Karpas-422 (cell line): ENCODE results near the gene HLA-DPA1. TPM values are rescaled to one million over a fixed set of nuclear protein-coding genes. Genes with fewer than 3 reads are reported as not detected.

Experiments
- DNase-seq: peaks from one replicate; pipeline ENCODE4 v3.0.0-alpha.2; 2015
- H2AFZ ChIP-seq: fragments of 200-600 bp; sonication (generic); 2 replicates; pipeline ENCODE4 v1.6.1; 2014; ENCODE audit warnings: antibody characterized with exemption, low read length, mixed read lengths
- H3K27ac ChIP-seq: fragments of 200-600 bp; sonication (generic); 2 replicates; pipeline ENCODE4 v1.5.1; 2014; ENCODE audit warnings: mild to moderate bottlenecking, low read length, moderate library complexity
- H3K27me3 ChIP-seq: fragments of 200-600 bp; sonication (generic); 2 replicates; pipeline ENCODE4 v1.6.1; 2014; ENCODE audit warnings: low read length, mixed read lengths
- H3K36me3 ChIP-seq: fragments of 200-600 bp; sonication (generic); 2 replicates; pipeline ENCODE4 v1.6.1; 2014; ENCODE audit warnings: low read length, mixed read lengths; ENCODE audit not compliant: insufficient read depth
- H3K4me1 ChIP-seq: fragments of 200-600 bp; sonication (generic); 2 replicates; pipeline ENCODE4 v1.6.1; 2014; ENCODE audit warnings: mild to moderate bottlenecking, low read length, mixed read lengths
- H3K4me2 ChIP-seq: fragments of 200-600 bp; sonication (generic); 2 replicates; pipeline ENCODE4 v1.6.1; 2014; ENCODE audit warnings: low read length, low read depth, mild to moderate bottlenecking; ENCODE audit not compliant: poor library complexity, severe bottlenecking
- H3K4me3 ChIP-seq: fragments of 200-600 bp; sonication (generic); 2 replicates; pipeline ENCODE4 v1.5.1; 2014; ENCODE audit warnings: mild to moderate bottlenecking, antibody characterized with exemption, low read length, mixed read lengths
- H3K79me2 ChIP-seq: fragments of 200-600 bp; sonication (generic); 2 replicates; pipeline ENCODE4 v1.6.1; 2014; ENCODE audit warnings: mild to moderate bottlenecking, low read length, mixed read lengths
- H3K9ac ChIP-seq: fragments of 200-600 bp; sonication (generic); 2 replicates; pipeline ENCODE4 v1.6.0; 2014; ENCODE audit warnings: low read length
- H3K9me2 ChIP-seq: fragments of 200-600 bp; sonication (generic), shearing (Covaris generic); replicated peaks from 2 replicates; pipeline ENCODE4 v1.6.0; 2014; ENCODE audit warnings: mild to moderate bottlenecking, low read length, moderate library complexity; ENCODE audit not compliant: insufficient read depth
- H3K9me3 ChIP-seq: fragments of 300-700, 200-600 bp; sonication (generic); 2 replicates; pipeline ENCODE4 v1.6.1; 2014; ENCODE audit warnings: low read length, mixed read lengths
- H4K20me1 ChIP-seq: fragments of 200-600 bp; sonication (generic); 2 replicates; pipeline ENCODE4 v1.6.1; 2014; ENCODE audit warnings: mild to moderate bottlenecking, antibody characterized with exemption, low read length, low read depth; ENCODE audit not compliant: insufficient read depth
- total RNA-seq: library from RNA; depleted of rRNA; stranded (reverse); fragments of >200 nt; shearing (Covaris generic); gene quantifications from 2 replicates; pipeline ENCODE4 v1.2.3, GENCODE V29; 2014; ENCODE audit warnings: low replicate concordance

HLA-DPA1 gene
- total RNA-seq, 1 experiment from 2014 or later: 780 TPM

DNA sequence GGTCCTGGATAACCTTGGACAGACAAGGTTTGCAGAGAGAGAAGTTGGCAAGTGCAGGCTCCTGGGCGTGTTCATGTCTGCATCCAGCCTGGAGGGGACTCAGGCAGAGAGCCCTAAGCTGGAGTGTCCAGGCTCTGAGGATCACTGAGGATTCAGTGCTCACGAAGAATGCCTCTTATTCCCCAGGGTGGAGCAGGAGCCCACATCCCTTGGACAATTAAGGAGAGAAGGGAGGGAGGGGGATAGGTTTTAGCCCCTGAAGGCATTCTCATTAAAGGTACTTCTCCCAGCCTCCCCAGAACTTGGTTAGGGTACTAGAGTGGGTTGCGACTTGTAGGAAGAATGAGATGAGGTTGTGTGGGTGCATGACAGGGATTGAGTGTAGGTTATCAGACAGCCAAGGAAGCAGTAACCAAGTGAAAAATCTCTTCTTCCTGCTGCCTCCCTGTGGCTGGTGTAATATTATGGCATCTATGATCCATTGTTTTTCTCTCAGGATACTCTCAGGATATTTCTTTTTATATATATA, 3.0 kb upstream of the HLA-DPA1 start:
- peak overlapping the region; percentile 79 for H3K4me3 ChIP-seq
- H3K27me3 ChIP-seq: no peaks in the 10 kb centered on the region
- DNase-seq: no peak
- peaks cover 53% of the 10 kb centered on the region for H3K4me1 ChIP-seq
- H4K20me1 ChIP-seq: no peaks in the 10 kb centered on the region; the same call in 1 of the 2 replicates
- H3K9ac ChIP-seq: peak overlapping the region; percentile 82
- no peaks in the 10 kb centered on the region for H3K9me2 ChIP-seq
- H3K9me3 ChIP-seq: no peaks in the 10 kb centered on the region
- H2AFZ ChIP-seq: peak overlapping the region; percentile 46; the same call in 1 of the 2 replicates
- H3K27ac ChIP-seq: peak overlapping the region; percentile 85
- 0 out of 2 replicates have a peak, but pooled peaks cover 1% of the 10 kb centered on the region for H3K36me3 ChIP-seq
- peaks cover 50% of the 10 kb centered on the region for H3K79me2 ChIP-seq
- peak overlapping the region; percentile 95 for H3K4me2 ChIP-seq

DNA sequence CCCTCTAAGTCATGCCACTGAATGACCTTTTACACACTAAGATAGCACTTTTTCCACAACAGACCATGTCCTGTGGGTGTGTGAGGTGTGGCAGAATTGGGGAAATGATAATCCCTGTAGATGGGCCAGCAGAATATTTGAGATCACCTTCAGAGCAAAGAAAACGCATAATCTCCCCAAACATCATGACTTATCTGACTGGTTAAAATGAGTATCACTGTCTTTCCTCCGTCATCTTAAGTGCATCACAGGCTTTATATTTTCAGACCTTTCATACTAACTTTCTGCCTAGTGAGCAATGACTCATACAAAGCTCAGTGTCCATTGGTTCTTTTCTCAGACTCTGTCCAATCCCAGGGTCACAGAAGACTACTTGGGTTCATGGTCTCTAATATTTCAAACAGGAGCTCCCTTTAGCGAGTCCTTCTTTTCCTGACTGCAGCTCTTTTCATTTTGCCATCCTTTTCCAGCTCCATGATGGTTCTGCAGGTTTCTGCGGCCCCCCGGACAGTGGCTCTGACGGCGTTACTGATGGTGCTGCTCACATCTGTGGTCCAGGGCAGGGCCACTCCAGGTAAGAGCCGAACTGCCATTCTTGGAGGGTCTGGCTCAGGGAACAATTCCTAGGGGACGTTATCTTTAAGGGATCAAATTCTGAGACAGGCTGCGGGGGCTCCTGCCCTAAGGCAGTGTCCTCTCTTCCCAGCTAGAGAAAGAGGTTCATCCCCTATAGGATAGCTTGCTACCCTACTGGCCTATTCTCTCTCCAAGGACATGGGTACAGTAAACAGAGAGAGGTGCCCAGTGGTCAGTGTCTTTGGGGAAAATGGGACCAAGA, 2.3 kb upstream of the HLA-DPA1 start, which contains the start of gene HLA-DPB1:
TSS of gene HLA-DPB1 (plus strand) at position 423 of the 838 bp plus-strand sequence. CDS start at position 475, 52 bp downstream.
- Histone ChIP-seq H3K36me3 (0 out of 2 replicates have a peak, but pooled peaks cover 8% of the 10 kb centered on the region), H3K4me2 (peak within 1 kb of the TSS; percentile 95)

DNA sequence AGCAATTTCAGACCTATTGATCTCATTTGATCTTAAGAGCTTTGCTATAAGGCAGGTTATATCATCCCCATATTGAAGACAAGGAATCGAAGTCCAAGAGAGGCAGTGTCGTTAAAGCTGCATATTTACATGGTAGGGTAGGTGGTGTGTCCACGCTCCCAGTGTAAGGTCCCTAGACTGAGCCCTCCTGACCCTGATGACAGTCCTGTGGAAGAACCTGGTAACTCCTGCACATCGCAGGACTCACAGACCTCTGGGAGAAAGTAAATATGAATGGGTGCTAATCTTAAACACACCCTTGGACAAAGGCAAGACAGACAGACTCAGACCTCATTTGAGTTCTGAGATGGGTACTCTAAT, 1.7 kb upstream of the HLA-DPA1 start:
- peak; percentile 53 for DNase-seq
- Histone ChIP-seq H3K4me2 (peak overlapping the region; percentile 95), H3K79me2 (peaks cover 63% of the 10 kb centered on the region)

More for the DNA sequence above, 2.3 kb upstream of the HLA-DPA1 start, which contains the start of gene HLA-DPB1:
- no peaks in the 10 kb centered on the region; the same call in 1 of the 2 replicates for H4K20me1 ChIP-seq
- H3K27ac ChIP-seq: peak within 1 kb of the TSS; percentile 85
- H2AFZ ChIP-seq: peak within 1 kb of the TSS; percentile 46
- peaks cover 57% of the 10 kb centered on the region for H3K79me2 ChIP-seq
- no peaks in the 10 kb centered on the region for H3K9me2 ChIP-seq
- peaks cover 60% of the 10 kb centered on the region for H3K4me1 ChIP-seq
- H3K9me3 ChIP-seq: no peaks in the 10 kb centered on the region
- peak within 1 kb of the TSS; percentile 82 for H3K9ac ChIP-seq
- H3K4me3 ChIP-seq: peak within 1 kb of the TSS; percentile 79
- DNase-seq: peak; percentile 95
- no peaks in the 10 kb centered on the region for H3K27me3 ChIP-seq

DNA sequence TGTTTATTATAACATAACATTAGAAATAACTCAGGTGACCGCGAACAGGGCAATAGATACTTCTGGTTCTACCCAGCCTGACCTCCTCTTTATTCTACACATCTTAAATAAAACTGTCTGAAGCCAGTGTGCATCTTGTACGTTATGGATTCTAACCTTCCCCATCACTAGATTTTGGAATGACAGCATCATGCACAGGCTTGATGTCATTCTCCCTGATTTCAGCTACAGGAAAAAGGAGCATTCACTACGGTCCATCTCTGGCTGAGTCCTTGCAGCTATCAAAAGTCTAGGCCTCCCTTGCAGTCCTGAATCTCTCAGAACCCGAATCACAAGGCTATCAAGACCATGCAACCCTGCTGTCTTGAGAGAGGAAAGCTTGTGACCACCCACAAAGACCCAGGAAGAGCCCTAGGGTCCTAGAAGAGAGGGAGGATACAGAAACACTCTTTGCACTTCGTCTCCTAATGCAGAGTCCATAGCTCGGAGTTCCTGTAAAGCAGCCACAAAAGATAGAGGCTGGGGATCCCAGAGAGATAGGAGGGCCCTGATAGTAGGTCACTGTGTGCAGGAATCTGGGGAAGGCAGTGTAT, 845 bp downstream of the HLA-DPA1 start:
- H4K20me1 ChIP-seq: no peaks in the 10 kb centered on the region; the same call in 1 of the 2 replicates
- peak; percentile 67 for DNase-seq
- no peak overlapping the region for H2AFZ ChIP-seq
- H3K27ac ChIP-seq: peak overlapping the region; percentile 85
- H3K9me3 ChIP-seq: no peaks in the 10 kb centered on the region
- H3K9ac ChIP-seq: peak overlapping the region; percentile 94
- H3K27me3 ChIP-seq: no peaks in the 10 kb centered on the region
- H3K9me2 ChIP-seq: no peaks in the 10 kb centered on the region
- peaks cover 50% of the 10 kb centered on the region for H3K79me2 ChIP-seq
- peaks cover 39% of the 10 kb centered on the region for H3K36me3 ChIP-seq
- peak overlapping the region; percentile 79 for H3K4me3 ChIP-seq
- H3K4me1 ChIP-seq: peaks cover 53% of the 10 kb centered on the region
- H3K4me2 ChIP-seq: peak overlapping the region; percentile 95

More for the DNA sequence above, 1.7 kb upstream of the HLA-DPA1 start:
- H3K9me3 ChIP-seq: no peaks in the 10 kb centered on the region
- H4K20me1 ChIP-seq: no peaks in the 10 kb centered on the region; the same call in 1 of the 2 replicates
- peak overlapping the region; percentile 17 for H2AFZ ChIP-seq
- H3K27me3 ChIP-seq: no peaks in the 10 kb centered on the region
- H3K27ac ChIP-seq: peak overlapping the region; percentile 85
- H3K36me3 ChIP-seq: peaks cover 13% of the 10 kb centered on the region
- H3K9ac ChIP-seq: peak overlapping the region; percentile 61
- peak overlapping the region; percentile 79 for H3K4me3 ChIP-seq
- H3K4me1 ChIP-seq: peaks cover 66% of the 10 kb centered on the region
- no peaks in the 10 kb centered on the region for H3K9me2 ChIP-seq

DNA sequence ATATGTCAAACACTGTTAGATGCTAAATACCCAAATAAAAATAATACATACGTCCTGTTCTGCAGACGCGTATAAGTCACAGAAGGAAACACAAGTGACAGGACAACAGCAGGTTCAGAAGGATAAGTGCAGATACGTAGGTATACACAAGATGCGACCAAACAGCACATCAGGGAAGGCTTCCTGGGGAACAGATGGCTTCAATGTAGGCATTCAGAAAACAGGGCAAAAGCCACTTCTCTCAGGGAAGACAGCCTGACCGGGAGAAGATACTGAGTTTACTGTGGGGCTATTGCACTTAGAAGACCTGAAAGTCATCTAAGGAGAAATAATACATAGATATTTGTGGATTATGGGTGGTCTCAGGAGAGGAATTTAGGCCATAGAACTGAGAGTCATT, 1.9 kb downstream of the HLA-DPA1 start:
- no peak for DNase-seq
- Histone ChIP-seq H3K9me3 (no peaks in the 10 kb centered on the region), H3K9me2 (no peaks in the 10 kb centered on the region), H3K36me3 (peaks cover 49% of the 10 kb centered on the region), H3K27ac (peak overlapping the region; percentile 85; the same call in 1 of the 2 replicates), H3K27me3 (no peaks in the 10 kb centered on the region), H2AFZ (no peak overlapping the region), H3K4me3 (peak overlapping the region; percentile 79), H3K79me2 (peaks cover 47% of the 10 kb centered on the region), H3K4me1 (peaks cover 48% of the 10 kb centered on the region), H3K4me2 (peak overlapping the region; percentile 95), H3K9ac (peak overlapping the region; percentile 94), H4K20me1 (no peaks in the 10 kb centered on the region; the same call in 1 of the 2 replicates)

DNA sequence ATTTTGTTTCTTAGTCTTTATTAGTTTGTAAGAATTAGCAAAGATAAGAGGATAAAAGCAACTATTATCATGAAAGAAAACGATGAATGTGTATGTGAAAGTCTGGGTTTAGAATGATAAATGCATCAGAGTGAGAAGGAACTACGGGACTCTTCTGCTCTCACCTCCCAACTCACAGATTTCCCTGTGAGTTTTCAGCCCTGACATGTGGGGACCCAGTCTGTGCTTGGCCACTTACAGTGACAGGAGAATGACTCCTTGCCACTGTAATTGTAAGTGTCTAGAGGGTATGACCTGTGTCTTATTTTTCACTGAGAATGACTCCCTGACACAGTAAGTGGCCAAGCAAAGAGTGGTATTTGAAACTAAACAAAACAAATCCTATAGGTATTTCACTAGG, 2.5 kb downstream of the HLA-DPA1 start:
- peak overlapping the region; percentile 95 for H3K4me2 ChIP-seq
- no peak for DNase-seq
- peaks cover 40% of the 10 kb centered on the region for H3K79me2 ChIP-seq

DNA sequence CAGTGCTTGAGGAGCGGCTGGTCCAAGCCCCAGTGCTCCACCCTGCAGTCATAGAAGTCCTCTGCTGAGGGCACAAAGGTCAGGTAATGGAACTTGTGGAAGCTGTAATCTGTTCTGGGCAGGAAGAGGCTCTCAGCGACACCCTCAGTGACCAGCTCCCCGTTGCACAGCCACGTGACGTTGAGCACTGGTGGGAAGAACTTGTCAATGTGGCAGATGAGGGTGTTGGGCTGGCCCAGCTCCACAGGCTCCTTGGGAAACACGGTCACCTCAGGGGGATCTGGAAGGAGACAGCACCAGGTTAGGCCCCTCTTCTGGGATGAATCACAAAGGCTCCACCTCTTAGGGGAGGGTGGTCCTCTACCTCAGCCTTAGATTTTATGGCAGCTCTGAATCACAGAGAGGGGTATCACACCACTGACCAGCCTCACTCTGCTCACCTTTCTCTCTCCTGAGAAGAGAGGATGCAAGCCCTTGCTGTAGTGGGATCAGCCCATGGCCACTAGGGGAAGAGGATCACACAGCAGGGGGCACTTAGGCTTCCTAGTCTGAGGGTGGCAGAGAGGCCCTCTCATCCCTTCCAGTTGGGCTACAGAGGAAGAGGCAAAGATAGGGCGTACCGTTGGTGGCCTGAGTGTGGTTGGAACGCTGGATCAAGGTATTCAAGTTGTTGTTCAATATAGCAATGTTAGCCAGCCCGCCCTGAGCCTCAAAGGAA, 4.3 kb downstream of the HLA-DPA1 start:
- Histone ChIP-seq H3K4me1 (peaks cover 31% of the 10 kb centered on the region), H3K9ac (no peak overlapping the region), H3K4me3 (no peak overlapping the region), H3K27ac (no peak overlapping the region), H3K9me2 (no peaks in the 10 kb centered on the region), H3K4me2 (no peak overlapping the region), H3K9me3 (no peaks in the 10 kb centered on the region), H3K79me2 (peaks cover 39% of the 10 kb centered on the region), H2AFZ (no peak overlapping the region), H4K20me1 (no peaks in the 10 kb centered on the region; the same call in 1 of the 2 replicates), H3K27me3 (no peaks in the 10 kb centered on the region), H3K36me3 (peaks cover 68% of the 10 kb centered on the region)
- DNase-seq: no peak

More for the DNA sequence above, 2.5 kb downstream of the HLA-DPA1 start:
- H3K36me3 ChIP-seq: peaks cover 54% of the 10 kb centered on the region
- H3K9ac ChIP-seq: peak overlapping the region; percentile 94
- H3K4me3 ChIP-seq: peak overlapping the region; percentile 79
- no peak overlapping the region for H2AFZ ChIP-seq
- H3K27ac ChIP-seq: peak overlapping the region; percentile 85; the same call in 1 of the 2 replicates
- H3K9me2 ChIP-seq: no peaks in the 10 kb centered on the region
- H3K4me1 ChIP-seq: peaks cover 46% of the 10 kb centered on the region
- no peaks in the 10 kb centered on the region for H3K27me3 ChIP-seq
- H4K20me1 ChIP-seq: no peaks in the 10 kb centered on the region; the same call in 1 of the 2 replicates
- no peaks in the 10 kb centered on the region for H3K9me3 ChIP-seq
